Mesenchymal stem cell (in vitro differentiated cells and primary cell): ENCODE measurements around the gene ADGRF3.
A peak's percentile ranks its signal among the peaks of the same experiment; 100 is the strongest.

ENCODE experiments used
- DNase-seq: peaks from one replicate; pipeline ENCODE4 v3.0.0-alpha.2; 2013
- H2AFZ ChIP-seq: one replicate; pipeline ENCODE4 v1.6.1; 2013; ENCODE audit warnings: low read depth, mild to moderate bottlenecking, control low read depth, inconsistent platforms, low read length, moderate library complexity
- H2AK5ac ChIP-seq: 2 replicates; pipeline ENCODE4 v1.6.1; 2013; ENCODE audit warnings: low read length, moderate library complexity, mild to moderate bottlenecking, inconsistent platforms; ENCODE audit not compliant: severe bottlenecking
- H2BK120ac ChIP-seq: one replicate; pipeline ENCODE4 v1.6.1; 2013; ENCODE audit warnings: low read depth, mild to moderate bottlenecking, inconsistent platforms, low read length, moderate library complexity
- H2BK12ac ChIP-seq, 2 experiments: one replicate each; pipeline ENCODE4 v1.6.1; 2013; ENCODE audit warnings: inconsistent platforms in 2 of 2, low read length in 2 of 2, mild to moderate bottlenecking in 2 of 2, moderate library complexity in 2 of 2, control low read depth in 1 of 2
- H2BK15ac ChIP-seq: one replicate; pipeline ENCODE4 v1.6.1; 2013; ENCODE audit warnings: mild to moderate bottlenecking, low read depth, inconsistent platforms; ENCODE audit not compliant: poor library complexity, severe bottlenecking
- H2BK5ac ChIP-seq: 2 replicates; pipeline ENCODE4 v1.6.1; 2013; ENCODE audit warnings: low read depth, mild to moderate bottlenecking, low read length, control low read depth, inconsistent platforms; ENCODE audit not compliant: poor library complexity, severe bottlenecking
- H3K14ac ChIP-seq, 2 experiments: one replicate each; pipeline ENCODE4 v1.6.1; 2013; ENCODE audit warnings: inconsistent platforms in 2 of 2, low read length in 2 of 2, control low read depth in 1 of 2, mild to moderate bottlenecking in 1 of 2, moderate library complexity in 1 of 2
- H3K18ac ChIP-seq, 2 experiments: one replicate each; pipeline ENCODE4 v1.6.1; 2013; ENCODE audit warnings: inconsistent platforms in 2 of 2, low read length in 2 of 2, control low read depth in 1 of 2, low read depth in 1 of 2, mild to moderate bottlenecking in 1 of 2
- H3K23ac ChIP-seq, 2 experiments: one replicate each; pipeline ENCODE4 v1.6.1; 2013; ENCODE audit warnings: inconsistent platforms in 2 of 2, low read length in 2 of 2, mild to moderate bottlenecking in 2 of 2, moderate library complexity in 2 of 2, control low read depth in 1 of 2
- H3K27ac ChIP-seq: 2 replicates; pipeline ENCODE4 v1.5.1; 2013; ENCODE audit warnings: mild to moderate bottlenecking, moderate library complexity, low read length, control low read depth, inconsistent platforms; ENCODE audit not compliant: poor library complexity, severe bottlenecking
- H3K27me3 ChIP-seq, 2 experiments: 2 replicates each; pipeline versions ENCODE4 v1.6.1 to v1.7.0; 2013; ENCODE audit warnings: low read length in 2 of 2, mild to moderate bottlenecking in 2 of 2, moderate library complexity in 2 of 2, control low read depth in 1 of 2, inconsistent platforms in 1 of 2; ENCODE audit not compliant: control insufficient read depth in 1 of 2, insufficient read depth in 1 of 2
- H3K36me3 ChIP-seq, 2 experiments: 2 replicates each; pipeline versions ENCODE4 v1.6.1 to v1.7.0; 2013; ENCODE audit warnings: low read length in 2 of 2, control low read depth in 1 of 2, inconsistent platforms in 1 of 2, low read depth in 1 of 2, mild to moderate bottlenecking in 1 of 2; ENCODE audit not compliant: insufficient read depth in 2 of 2, control insufficient read depth in 1 of 2
- H3K4ac ChIP-seq, 2 experiments: one replicate each; pipeline ENCODE4 v1.6.1; 2013; ENCODE audit warnings: inconsistent platforms in 2 of 2, low read length in 2 of 2, mild to moderate bottlenecking in 2 of 2, moderate library complexity in 2 of 2, control low read depth in 1 of 2, low read depth in 1 of 2
- H3K4me1 ChIP-seq: 2 replicates; pipeline ENCODE4 v1.6.1; 2013; ENCODE audit warnings: low read depth, low read length, control low read depth; ENCODE audit not compliant: control insufficient read depth, insufficient read depth
- H3K4me2 ChIP-seq: 2 replicates; pipeline ENCODE4 v1.6.1; 2013; ENCODE audit warnings: low read length, mild to moderate bottlenecking, inconsistent platforms; ENCODE audit not compliant: poor library complexity, severe bottlenecking
- H3K4me3 ChIP-seq, 2 experiments: 2 replicates each; pipeline versions ENCODE4 v1.5.1 to v1.7.0; 2013; ENCODE audit warnings: low read length in 2 of 2, mild to moderate bottlenecking in 2 of 2, control low read depth in 1 of 2, low read depth in 1 of 2; ENCODE audit not compliant: insufficient read depth in 1 of 2
- H3K79me1 ChIP-seq: replicated peaks from 2 replicates; pipeline ENCODE4 v1.6.1; 2013; ENCODE audit warnings: mild to moderate bottlenecking, control low read depth, low read length, inconsistent platforms; ENCODE audit not compliant: poor library complexity, severe bottlenecking
- H3K9ac ChIP-seq: 2 replicates; pipeline ENCODE4 v1.7.0; 2013; ENCODE audit warnings: mild to moderate bottlenecking, low read length, moderate library complexity
- H3K9me3 ChIP-seq: 2 replicates; pipeline ENCODE4 v1.7.0; 2013; ENCODE audit warnings: mild to moderate bottlenecking, low read length; ENCODE audit not compliant: control insufficient read depth
- H4K8ac ChIP-seq: one replicate; pipeline ENCODE4 v1.6.1; 2013; ENCODE audit warnings: inconsistent platforms, mild to moderate bottlenecking, low read length, moderate library complexity
- H4K91ac ChIP-seq: one replicate; pipeline ENCODE4 v1.6.1; 2013; ENCODE audit warnings: mild to moderate bottlenecking, low read length, inconsistent platforms
- WGBS: methylation state at CpG from one replicate; pipeline ENCODE4 v1.1.7; 2013; ENCODE audit warnings: mixed read lengths; 5-methylcytosine and 5-hydroxymethylcytosine counted together

The ADGRF3 gene

DNA sequence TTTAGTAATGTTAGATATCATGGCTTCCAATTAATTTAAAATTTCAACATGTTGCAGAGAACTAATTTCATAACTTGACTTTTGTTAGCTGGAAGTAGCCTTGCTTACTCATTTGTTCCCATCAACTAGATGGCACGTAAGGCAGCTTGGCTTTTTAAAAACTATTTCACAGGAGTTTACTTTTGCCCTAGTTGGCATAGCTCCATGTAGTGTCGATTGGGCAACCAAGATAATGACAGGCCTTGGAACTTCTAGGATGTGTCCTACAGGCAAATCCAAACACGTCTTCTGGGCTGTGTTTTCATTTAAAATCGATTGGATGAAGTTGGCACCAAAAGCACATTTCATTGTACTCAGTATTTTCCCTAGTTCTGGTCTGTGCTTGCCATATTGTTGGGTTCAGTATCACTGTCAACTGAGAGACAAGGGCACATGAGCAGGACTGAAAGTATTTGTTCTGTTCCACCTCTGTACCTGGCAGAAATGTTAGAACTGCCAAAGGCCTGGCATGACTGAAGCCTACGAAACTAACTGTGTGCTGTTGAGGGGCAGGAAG, 72.5 kb downstream of the ADGRF3 start:
- no peak overlapping the region for H4K91ac ChIP-seq

DNA sequence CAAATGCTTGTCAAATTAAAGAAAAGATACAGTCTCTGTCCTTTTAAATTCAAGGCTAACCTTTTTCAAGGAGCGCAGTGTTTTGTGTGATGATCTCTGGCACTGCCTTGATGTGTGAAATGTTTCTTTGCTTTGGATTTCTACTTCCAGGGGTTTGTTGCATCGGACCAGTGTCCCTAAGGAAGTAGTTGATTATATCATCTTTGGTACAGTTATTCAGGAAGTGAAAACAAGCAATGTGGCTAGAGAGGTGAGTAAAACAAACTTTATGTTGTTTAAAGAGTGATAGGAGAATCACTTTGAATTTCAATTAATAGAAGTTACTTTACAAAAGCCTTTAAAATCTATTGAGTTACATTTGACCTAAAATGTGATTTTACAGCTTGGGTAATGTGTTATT, 73.1 kb downstream of the ADGRF3 start:
- Histone ChIP-seq H3K4me2 (no peak overlapping the region), H4K91ac (no peak overlapping the region), H3K14ac (no peak overlapping the region), H2AFZ (no peak overlapping the region), H2BK120ac (no peak overlapping the region), H3K4ac (no peak overlapping the region), H2BK15ac (no peak overlapping the region), H4K8ac (no peak overlapping the region), H2BK5ac (no peak overlapping the region), H2BK12ac (no peak overlapping the region), H3K23ac (no peak overlapping the region), H2AK5ac (no peak overlapping the region), H3K9me3 (no peaks in the 10 kb centered on the region), H3K4me3 (peak overlapping the region in 1 of 2 experiments; percentile 7), H3K4me1 (no peaks in the 10 kb centered on the region), H3K79me1 (peaks cover 6% of the 10 kb centered on the region), H3K27ac (no peak overlapping the region), H3K36me3 (peaks cover 12 to 47% of the 10 kb centered on the region in 2 experiments), H3K18ac (no peak overlapping the region), H3K27me3 (no peaks in the 10 kb centered on the region), H3K9ac (peak overlapping the region; percentile 61)
- peak; percentile 47 for DNase-seq
- WGBS, result 80% methylated on average over 2 of the region's 2 CpGs

More for the DNA sequence above, 72.5 kb downstream of the ADGRF3 start:
- Histone ChIP-seq H2BK15ac (no peak overlapping the region), H3K23ac (no peak overlapping the region), H3K4me2 (no peak overlapping the region), H3K4ac (no peak overlapping the region), H4K8ac (no peak overlapping the region), H2BK12ac (no peak overlapping the region), H3K14ac (no peak overlapping the region), H3K4me3 (peak overlapping the region in 1 of 2 experiments; percentile 59), H3K27me3 (no peaks in the 10 kb centered on the region), H3K4me1 (no peaks in the 10 kb centered on the region), H3K36me3 (peaks cover 14 to 54% of the 10 kb centered on the region in 2 experiments), H2BK120ac (no peak overlapping the region), H2AFZ (no peak overlapping the region), H2BK5ac (no peak overlapping the region), H3K79me1 (peaks cover 6% of the 10 kb centered on the region), H3K9me3 (no peaks in the 10 kb centered on the region), H3K9ac (peak overlapping the region; percentile 61), H3K18ac (no peak overlapping the region), H3K27ac (no peak overlapping the region), H2AK5ac (no peak overlapping the region)
- DNase-seq, result peak; percentile 95
- WGBS, result 74% methylated on average over 5 of the region's 5 CpGs

DNA sequence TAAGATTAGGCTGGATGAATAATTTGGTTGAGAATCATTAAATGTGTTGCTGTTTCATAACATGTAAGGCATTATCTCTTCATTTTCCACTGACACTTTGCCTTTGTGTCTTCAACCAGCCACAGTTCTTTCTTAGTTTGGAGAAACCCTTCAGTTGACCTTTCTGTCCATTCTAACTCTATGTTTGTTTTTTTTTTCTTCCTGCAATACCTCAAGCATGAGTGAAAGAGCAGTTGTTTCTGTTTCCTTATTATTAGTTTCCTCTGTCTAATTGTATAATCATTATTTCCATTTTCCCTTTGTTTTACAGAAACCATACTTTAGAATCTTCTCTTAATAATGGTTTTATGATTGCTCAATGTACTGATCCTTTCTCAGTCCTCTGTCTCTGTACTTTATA, 76.2 kb downstream of the ADGRF3 start:
- Histone ChIP-seq H2BK15ac (no peak overlapping the region), H3K4me2 (no peak overlapping the region), H3K23ac (no peak overlapping the region), H2AFZ (no peak overlapping the region), H2AK5ac (no peak overlapping the region), H3K9ac (peak overlapping the region; percentile 34), H3K27ac (no peak overlapping the region), H2BK12ac (no peak overlapping the region), H3K27me3 (no peaks in the 10 kb centered on the region), H3K36me3 (peaks cover 5 to 24% of the 10 kb centered on the region in 2 experiments), H2BK120ac (no peak overlapping the region), H3K9me3 (no peaks in the 10 kb centered on the region), H3K4me3 (no peak overlapping the region), H2BK5ac (no peak overlapping the region), H3K79me1 (peaks cover 2% of the 10 kb centered on the region), H3K14ac (no peak overlapping the region), H3K4me1 (no peaks in the 10 kb centered on the region), H4K8ac (no peak overlapping the region), H3K4ac (no peak overlapping the region), H3K18ac (no peak overlapping the region), H4K91ac (no peak overlapping the region)
- no peak for DNase-seq

DNA sequence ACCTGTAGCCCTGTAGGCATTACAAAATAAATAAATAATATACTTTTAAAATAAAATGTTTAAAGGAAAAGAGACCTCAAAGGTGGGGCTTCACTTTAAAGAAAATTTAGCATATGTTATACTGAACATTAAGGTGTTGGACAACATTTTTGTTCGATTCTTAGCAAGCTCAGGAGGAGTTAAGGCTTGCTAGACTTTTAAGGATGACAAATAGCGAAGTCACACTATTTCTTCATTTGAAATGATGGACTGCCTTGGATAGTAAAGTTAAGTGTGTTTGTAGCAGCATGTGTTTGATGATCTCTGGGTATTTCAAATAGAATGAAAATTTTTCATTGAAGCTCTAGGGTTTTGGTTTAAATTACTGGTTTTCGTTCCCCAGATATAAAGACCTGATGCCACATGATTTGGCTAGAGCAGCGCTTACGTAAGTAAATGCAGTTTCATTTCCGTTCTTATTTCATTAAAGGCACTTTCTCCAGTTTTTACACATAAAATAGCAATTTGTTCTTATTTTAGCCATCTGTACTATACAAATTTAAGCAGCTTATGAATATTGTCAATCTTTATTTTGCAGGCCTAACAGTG, 76.9 kb downstream of the ADGRF3 start:
- Histone ChIP-seq H3K79me1 (peaks cover 1% of the 10 kb centered on the region), H3K9me3 (no peaks in the 10 kb centered on the region), H3K4me2 (no peak overlapping the region), H4K8ac (no peak overlapping the region), H2BK15ac (no peak overlapping the region), H2AFZ (no peak overlapping the region), H3K18ac (no peak overlapping the region), H3K23ac (no peak overlapping the region), H2BK120ac (no peak overlapping the region), H2BK5ac (no peak overlapping the region), H2AK5ac (no peak overlapping the region), H2BK12ac (no peak overlapping the region), H3K4me3 (no peak overlapping the region), H3K36me3 (peaks cover 4 to 23% of the 10 kb centered on the region in 2 experiments), H4K91ac (no peak overlapping the region), H3K27me3 (no peaks in the 10 kb centered on the region), H3K4ac (no peak overlapping the region), H3K27ac (no peak overlapping the region), H3K4me1 (no peaks in the 10 kb centered on the region), H3K14ac (no peak overlapping the region), H3K9ac (peak overlapping the region; percentile 34)
- 96% methylated on average over 6 of the region's 6 CpGs for WGBS
- DNase-seq, result no peak
